HG02840 (cell line): ENCODE data around the gene ALDH1L1.
"Not testable (repeated sequence)": the region's sequence is repeated elsewhere in the genome, so short reads cannot be mapped to it uniquely, and the experiment has no call there.

Source experiments
- ATAC-seq: cut with Tn5 transposase; IDR thresholded peaks from one replicate; pipeline ENCODE4 v1.9.1; 2021; ENCODE audit warnings: mild to moderate bottlenecking, moderate library complexity, moderate number of reproducible peaks; ENCODE audit not compliant: unreplicated experiment, low FRiP score

Gene ALDH1L1

GRCh38 chr3:126085841-126086240 is 94.5 kb downstream of the ALDH1L1 start:
- ATAC-seq = no peak

GRCh38 chr3:126085276-126085675 is 95.1 kb downstream of the ALDH1L1 start:
- ATAC-seq = no peak

- ATAC-seq = no peak
Observed at GRCh38 chr3:126084768-126085180, 95.6 kb downstream of the ALDH1L1 start.

GRCh38 chr3:126083913-126084767 is 96.2 kb downstream of the ALDH1L1 start, which contains the start of gene SLC41A3:
Gene SLC41A3 (minus strand): TSS chr3:126084124. CDS start chr3:126068219, 15,905 bp downstream.
- peak; percentile 88 for ATAC-seq

GRCh38 chr3:126083511-126083912 is 96.9 kb downstream of the ALDH1L1 start:
- ATAC-seq = peak; percentile 41

- no peak for ATAC-seq
Observed at GRCh38 chr3:126083138-126083445, 97.3 kb downstream of the ALDH1L1 start.

- ATAC-seq = no peak
Observed at GRCh38 chr3:126082362-126083137, 97.8 kb downstream of the ALDH1L1 start.

- ATAC-seq = no peak
Observed at GRCh38 chr3:126081618-126082361, 98.6 kb downstream of the ALDH1L1 start.

- ATAC-seq = no peak
Observed at GRCh38 chr3:126080970-126081369, 99.4 kb downstream of the ALDH1L1 start.

- no peak for ATAC-seq
Observed at GRCh38 chr3:126078866-126079265, 101.5 kb downstream of the ALDH1L1 start.

GRCh38 chr3:126077754-126078153 is 102.6 kb downstream of the ALDH1L1 start:
- no peak for ATAC-seq

GRCh38 chr3:126076140-126076539 is 104.2 kb downstream of the ALDH1L1 start:
- no peak for ATAC-seq

GRCh38 chr3:126070146-126070545 is 110.2 kb downstream of the ALDH1L1 start:
- no peak for ATAC-seq

- no peak for ATAC-seq
Observed at GRCh38 chr3:126067959-126068358, 112.4 kb downstream of the ALDH1L1 start.

- not testable (repeated sequence) for ATAC-seq
Observed at GRCh38 chr3:126066676-126067075, 113.7 kb downstream of the ALDH1L1 start.

- ATAC-seq = no peak
Observed at GRCh38 chr3:126065876-126066275, 114.5 kb downstream of the ALDH1L1 start.

GRCh38 chr3:126064627-126065258 is 115.6 kb downstream of the ALDH1L1 start:
- no peak for ATAC-seq

- no peak for ATAC-seq
Observed at GRCh38 chr3:126063358-126063965, 116.9 kb downstream of the ALDH1L1 start.

GRCh38 chr3:126061301-126062032 is 118.9 kb downstream of the ALDH1L1 start:
- no peak for ATAC-seq
